GM18909 (cell line): Measurements from ENCODE around the gene GTPBP6.

Experiments
- ATAC-seq: cut with Tn5 transposase; IDR thresholded peaks from one replicate; pipeline ENCODE4 v1.9.1; 2021; ENCODE audit warnings: mild to moderate bottlenecking; ENCODE audit not compliant: unreplicated experiment, poor library complexity

GTPBP6 gene, protein sequence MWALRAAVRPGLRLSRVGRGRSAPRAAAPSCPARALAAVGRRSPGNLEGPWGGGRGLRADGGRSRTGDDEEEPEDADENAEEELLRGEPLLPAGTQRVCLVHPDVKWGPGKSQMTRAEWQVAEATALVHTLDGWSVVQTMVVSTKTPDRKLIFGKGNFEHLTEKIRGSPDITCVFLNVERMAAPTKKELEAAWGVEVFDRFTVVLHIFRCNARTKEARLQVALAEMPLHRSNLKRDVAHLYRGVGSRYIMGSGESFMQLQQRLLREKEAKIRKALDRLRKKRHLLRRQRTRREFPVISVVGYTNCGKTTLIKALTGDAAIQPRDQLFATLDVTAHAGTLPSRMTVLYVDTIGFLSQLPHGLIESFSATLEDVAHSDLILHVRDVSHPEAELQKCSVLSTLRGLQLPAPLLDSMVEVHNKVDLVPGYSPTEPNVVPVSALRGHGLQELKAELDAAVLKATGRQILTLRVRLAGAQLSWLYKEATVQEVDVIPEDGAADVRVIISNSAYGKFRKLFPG

DNA sequence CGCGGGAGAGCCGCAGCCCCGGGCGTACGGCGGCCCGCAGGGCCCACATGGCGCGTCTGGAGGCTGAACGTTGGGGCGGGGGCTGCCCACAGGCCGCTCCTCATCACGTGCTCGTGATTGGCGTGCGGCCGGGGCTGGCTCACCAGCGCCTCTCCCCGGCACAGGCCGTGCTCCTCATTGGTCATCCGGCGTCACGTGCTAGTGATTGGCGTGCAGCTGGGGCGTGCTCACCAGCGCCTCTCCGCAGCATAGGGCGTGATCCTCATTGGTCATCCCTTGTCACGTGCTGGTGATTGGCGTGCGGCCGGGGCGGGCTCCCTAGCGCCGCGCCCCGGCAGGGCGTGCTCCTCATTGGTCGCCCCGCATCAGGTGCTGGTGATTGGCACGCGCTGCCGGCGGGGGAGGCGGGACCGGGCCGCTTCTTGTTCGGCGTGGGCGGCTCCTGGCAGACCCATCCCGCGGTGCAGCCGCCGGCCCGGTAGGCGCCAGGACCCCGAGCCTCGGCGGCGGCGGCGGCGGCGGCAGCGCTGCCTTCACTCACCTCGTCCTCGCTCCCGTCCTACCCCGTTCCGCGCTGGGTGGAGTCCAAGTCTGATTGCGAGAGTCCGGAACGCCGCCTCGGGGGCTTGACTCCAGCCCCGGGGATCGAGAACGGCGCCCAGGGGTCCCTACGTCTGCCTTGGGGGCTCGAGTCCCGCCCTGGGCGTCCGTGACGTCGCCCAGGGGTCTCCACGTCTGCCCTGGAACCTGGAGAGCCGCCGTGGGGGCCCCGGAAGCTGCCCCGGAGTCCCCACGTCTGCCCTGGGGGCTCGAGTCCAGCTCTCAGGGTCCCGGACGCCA, at the start of gene GTPBP6:
Gene GTPBP6, minus strand, starts transcription at position 58 of the 840 bp plus-strand sequence. Its CDS starts 9 bp downstream, at position 49.
- ATAC-seq: peak; percentile 85

DNA sequence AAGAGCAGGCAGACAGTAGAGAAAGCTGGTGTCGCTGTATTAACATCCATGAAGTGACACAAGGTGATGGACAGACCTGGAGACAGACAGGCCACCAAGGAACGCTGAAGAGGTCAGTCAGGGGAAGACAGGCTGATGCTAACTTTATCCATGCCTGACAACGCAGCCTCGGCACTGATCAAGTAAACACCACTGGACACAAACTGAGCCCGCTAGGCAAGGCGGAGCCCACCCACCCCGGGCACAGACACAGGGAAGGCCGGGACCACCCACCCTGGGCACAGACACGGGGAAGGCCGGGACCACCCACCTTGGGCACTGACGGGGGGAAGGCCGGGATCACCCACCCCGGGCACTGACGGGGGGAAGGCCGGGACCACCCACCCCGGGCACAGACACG, 49.3 kb upstream of the GTPBP6 start:
- no peak for ATAC-seq

DNA sequence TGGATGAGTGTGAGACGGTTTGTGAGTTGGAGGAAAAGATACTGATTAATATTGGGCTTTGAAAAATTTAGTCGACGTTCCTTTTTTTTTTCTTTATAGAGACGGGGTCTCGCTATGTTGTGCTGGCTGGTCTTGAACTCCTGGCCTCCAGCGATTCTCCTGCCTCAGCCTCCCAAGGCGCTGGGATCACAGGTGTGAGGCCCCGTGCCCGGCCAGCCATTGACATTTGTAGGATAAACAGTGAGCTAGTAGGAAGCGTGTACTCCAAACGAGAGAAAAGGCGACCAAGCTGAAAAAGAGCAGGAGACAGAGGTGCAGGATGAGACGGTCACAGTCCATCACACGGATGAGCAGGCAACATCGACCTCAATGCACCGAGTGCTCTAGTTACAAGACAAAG, 48.8 kb upstream of the GTPBP6 start:
- no peak for ATAC-seq

DNA sequence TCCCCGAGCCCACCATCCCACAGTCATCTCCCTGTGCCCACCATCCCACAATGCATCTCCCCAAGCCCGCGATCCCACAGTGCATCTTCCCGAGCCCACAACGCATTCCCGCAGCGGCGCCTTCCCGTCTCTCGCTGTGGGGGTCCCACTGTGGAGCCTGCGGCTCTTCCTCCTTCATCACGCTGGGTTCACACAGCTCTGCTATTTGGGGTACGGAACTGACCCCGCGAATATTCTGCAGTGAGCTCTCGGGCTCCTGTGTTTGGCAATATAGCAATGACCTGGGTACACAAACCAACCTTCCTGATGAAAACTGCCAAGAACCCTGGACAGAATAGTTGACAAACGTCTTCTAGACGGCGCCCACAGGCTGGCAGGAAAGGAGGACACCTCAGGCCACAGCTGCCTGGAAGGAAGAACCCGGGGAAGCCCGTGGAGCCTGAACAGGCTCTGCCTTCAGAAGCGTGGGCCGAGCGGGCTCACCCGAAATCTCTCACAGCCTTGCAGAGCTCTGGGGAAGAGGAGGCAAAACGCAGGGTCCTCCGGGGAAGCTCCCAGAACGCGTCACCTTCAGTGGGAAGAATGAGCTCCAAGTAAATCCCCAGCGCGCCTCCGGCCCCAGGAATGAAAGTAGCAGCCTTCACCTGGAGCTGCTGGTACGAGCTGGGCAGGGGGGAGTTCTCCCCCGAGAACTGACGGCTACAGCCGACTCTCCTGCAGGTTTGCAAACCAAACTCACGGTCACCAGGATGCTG, 45.2 kb upstream of the GTPBP6 start:
- no peak for ATAC-seq

DNA sequence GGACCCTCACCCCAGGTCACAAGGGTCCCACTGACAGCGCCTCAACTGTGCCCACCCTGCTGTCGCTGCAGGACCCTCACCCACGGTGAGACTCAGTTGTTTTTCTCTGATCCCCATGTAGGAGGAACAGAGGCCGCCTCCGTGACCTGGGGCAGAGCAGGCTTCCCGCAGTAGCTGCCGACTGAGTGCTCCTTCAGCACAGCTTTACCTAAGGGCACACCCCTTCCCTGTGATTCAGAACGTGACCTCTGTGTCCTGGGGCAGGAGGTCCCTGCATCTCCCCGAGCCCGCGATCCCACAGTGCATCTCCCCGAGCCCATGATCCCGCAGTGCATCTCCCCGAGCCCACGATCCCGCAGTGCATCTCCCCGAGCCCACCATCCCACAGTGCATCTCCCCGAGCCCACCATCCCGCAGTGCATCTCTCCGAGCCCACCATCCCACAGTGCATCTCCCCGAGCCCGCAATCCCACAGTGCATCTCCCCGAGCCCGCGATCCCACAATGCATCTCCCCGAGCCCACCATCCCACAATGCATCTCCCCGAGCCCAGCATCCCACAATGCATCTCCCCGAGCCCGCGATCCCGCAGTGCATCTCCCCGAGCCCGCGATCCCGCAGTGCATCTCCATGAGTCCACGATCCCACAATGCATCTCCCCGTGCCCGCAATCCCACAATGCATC, 44.5 kb upstream of the GTPBP6 start:
- ATAC-seq: no peak

DNA sequence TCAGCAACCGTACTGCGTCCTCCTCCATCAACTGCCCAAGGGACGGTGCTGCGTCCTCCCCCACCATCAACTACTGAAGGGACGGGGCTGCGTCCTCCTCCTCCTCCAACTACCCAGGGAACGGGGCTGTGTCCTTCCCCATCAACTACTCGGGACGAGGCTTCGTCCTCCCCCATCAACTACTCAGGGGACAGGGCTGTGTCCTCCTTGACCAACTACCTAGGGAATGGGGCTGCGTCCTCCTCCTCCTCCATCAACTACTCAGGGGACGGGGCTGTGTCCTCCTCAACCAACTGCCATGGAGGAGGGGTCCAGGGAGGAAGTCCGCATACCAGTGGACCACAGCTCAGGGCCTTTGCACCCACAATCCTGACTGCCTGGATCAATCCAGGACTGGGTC, 43.8 kb upstream of the GTPBP6 start:
- no peak for ATAC-seq

DNA sequence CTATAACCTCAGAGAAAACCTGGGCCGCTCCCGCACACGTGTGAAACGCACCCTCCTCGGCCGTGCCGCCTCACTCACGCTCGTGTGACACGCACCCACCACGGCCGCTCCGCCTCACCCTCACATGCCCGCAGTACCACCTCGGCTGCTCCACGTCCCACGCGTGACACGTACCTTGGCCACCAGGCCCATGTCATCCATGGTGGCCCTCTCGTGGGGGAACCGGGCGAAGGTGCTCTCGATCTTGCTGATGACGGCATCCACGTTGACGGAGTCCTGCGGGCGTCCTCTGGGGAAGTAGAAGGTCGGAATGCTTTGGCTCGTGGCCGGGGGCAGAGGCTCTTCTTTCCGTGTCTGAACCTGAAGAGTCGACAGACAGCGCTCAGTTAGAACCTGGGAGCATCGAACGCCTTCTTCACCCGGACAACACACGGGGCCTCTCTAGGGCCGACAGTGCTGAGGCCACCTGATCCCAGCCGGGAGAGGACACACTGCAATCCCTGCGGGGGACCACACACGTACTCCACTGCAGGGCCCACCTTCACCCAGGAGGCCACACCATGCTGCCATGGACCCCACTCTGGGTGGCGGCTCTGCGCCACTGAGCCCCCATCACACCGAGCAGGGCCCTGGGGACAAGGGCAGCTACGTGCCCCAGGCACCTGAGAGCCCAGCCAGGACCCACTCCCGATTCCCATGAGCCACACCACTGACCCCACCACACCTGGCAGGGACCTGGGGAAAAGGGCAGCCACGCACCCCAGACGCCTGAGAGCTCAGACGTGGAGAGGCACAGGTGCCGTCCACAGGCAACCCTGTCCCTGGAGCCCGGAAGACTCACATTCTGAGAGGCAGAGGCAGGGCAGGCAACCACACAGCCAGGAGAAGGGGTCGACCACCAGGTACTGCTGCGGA, 42.9 kb upstream of the GTPBP6 start:
- ATAC-seq: no peak

DNA sequence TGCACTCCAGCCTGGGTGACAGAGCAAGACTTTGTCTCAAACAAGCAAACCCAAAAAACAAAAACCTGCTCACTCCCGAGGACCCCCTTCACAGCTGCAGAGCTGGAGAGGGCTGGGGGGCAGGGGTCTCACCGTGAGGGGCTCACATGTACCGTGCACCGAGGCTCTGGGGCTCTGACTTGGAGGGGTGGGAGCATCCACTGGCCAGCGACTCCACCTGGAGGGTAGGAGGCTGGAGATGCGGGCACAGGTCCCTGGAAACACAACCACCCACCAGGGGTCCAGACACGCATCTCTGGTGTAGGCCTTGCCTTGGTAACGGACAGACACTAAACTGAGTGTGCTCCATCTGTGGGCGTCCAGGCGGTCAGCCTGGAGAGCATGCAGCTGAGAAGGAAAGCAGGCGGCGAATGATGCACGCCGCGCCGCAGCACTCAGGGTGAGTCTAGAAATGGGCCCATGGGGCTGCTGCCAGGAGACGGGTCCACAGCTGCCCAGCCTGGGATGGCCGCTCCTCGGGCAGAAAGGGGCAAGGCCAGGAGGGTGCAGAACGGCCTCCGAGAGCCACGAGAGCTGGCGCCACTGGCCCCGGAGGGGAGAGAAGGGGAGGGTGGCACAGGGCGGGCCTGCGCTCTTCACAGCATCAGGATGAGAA, 42.0 kb upstream of the GTPBP6 start:
- no peak for ATAC-seq

DNA sequence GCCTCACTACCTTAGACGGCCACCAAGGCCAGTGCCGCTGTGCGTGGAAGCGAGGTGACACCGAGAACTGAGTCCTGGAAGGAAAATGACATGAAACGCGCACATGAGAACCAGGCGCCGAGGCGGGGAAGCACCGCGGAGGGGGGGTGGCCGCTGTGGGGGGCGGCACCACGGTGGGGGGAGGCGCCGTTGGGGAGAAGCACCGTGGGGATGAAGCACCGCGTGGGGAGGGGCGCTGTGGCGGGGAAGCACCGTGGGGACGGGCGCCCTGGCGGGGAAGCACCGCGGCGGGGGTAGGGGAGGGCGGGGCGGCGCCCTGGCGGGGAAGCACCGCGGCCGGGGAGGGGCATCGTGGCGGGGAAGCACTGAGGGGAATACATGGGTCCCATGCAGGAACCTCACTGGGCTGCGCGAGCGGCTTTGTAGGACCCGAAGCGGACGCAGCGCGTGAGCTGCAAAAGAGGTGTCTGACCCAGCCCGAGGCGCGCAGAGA, 40.1 kb upstream of the GTPBP6 start:
- no peak for ATAC-seq

DNA sequence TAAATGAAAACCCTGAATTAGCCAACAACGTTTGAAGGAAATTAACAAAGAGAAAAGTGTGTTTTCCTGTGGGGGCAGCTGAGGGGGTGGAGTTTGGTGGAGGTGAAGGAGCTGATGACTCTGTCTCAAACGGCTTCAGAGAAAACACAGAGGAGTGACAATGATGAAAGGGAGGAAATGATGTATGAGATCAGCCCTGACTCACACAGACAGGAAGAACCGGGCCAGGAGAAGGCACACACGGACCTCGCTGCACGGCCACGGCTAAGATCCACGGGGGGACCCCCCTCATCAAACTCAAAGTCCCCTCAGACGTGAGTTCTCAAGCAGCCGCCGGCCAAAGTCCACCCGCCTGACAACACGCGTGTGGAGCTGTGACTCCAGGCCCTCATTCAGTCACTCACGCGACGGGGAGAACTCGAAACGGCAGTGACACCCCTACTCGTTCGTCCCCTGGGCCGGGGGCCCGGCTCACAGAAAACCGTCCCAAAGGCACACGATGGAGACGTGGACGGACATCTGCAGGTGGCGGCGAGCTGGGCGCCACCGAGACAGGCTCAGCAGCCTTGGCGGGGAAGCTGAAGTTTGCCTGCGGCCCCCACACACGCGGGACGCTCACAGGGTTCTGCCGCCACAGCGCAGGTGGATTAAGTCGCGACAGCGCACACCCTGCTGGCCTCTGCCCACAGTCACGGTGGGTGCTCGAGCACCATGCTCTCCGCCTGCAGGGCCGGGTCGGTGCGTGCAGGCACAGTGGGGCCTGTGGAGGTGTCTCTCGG, 39.3 kb upstream of the GTPBP6 start:
- no peak for ATAC-seq

DNA sequence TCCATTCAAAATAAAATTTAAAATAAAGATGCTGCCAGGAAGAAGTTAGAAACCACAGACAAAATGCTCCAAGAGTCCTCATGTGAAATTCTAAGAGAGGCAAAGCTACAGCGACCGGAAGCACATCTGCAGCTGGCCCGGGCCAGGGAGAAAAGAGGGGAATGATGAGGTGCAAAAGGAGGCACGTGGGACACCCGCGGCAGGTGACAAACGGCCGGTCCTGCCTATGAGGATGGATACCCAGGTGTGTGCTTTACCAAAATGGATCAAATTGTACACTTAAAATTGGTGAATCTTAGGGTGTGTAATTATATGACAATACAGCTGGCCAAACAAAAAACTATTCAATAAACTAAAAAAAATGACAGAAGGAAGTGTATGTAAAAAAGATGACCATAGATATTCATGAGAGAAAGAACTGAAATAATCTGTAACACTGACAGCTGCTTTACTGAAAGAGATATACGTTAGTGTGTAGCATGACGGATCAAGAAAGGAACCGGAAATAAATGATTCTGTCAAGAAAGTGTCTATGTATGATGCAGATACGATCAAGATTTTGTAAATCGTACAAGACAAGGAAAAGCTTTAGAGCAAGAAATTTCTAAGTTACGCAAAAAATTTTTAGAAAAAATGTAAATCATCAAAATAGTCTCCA, 38.6 kb upstream of the GTPBP6 start:
- no peak for ATAC-seq

DNA sequence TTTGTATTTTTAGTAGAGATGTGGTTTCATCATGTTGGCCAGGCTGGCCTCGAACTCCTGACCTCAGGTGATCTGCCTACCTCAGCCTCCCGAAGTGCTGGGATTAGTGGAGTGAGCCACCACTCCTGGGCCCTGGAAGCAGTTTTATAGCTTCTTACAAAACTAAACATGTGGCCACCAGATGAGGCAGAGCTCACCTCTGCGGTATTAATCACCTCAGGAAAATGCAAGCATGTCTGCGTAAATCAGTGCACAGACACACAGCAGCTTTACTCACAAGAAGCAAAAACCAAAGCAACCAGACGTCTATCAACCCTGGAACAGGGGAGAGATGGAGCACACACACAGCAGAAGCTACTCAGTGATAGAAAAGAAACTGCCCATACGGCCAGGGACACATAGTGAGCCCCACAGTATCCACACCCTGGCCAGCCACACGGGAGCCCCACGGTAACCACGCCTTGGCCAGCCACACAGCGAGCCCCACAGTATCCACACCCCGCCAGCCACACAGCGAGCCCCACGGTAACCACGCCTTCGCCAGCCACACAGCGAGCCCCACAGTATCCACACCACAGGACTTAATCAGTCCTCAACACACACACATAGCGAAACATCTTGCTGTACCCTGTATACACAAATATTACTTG, 37.9 kb upstream of the GTPBP6 start:
- no peak for ATAC-seq

DNA sequence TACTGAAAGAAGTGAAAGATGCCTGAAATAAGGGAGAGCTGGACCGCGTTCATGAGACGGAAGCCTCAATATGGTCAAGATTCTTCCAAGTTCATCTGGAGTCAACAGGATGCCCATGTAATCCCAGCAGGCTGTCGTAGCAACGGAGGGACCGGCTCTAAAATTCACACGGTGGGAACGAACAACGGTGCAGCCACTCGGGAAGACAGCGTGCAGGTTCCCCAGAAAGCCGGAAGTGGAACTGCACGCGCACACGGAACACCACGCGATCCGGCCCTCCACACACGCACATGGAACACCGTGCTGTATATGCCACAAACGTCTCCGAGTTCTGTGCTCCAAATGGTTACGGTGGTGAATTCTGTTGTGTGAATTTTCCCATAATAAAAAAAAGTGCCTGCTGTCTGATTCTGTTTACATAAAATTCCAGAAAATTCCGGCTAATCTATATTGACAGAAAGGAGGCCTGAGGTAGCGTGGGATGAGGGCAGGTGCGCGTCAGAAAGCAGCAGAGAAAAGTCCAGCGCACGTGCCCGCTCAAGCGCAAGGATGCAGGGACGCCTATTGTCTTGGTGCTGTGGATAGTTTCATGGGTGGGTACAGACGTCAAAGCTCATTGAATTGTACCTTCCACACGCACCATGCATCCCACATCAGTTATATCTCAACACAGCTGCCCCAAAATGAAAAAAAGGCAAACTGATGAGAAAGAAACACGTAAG, 36.9 kb upstream of the GTPBP6 start:
- no peak for ATAC-seq

DNA sequence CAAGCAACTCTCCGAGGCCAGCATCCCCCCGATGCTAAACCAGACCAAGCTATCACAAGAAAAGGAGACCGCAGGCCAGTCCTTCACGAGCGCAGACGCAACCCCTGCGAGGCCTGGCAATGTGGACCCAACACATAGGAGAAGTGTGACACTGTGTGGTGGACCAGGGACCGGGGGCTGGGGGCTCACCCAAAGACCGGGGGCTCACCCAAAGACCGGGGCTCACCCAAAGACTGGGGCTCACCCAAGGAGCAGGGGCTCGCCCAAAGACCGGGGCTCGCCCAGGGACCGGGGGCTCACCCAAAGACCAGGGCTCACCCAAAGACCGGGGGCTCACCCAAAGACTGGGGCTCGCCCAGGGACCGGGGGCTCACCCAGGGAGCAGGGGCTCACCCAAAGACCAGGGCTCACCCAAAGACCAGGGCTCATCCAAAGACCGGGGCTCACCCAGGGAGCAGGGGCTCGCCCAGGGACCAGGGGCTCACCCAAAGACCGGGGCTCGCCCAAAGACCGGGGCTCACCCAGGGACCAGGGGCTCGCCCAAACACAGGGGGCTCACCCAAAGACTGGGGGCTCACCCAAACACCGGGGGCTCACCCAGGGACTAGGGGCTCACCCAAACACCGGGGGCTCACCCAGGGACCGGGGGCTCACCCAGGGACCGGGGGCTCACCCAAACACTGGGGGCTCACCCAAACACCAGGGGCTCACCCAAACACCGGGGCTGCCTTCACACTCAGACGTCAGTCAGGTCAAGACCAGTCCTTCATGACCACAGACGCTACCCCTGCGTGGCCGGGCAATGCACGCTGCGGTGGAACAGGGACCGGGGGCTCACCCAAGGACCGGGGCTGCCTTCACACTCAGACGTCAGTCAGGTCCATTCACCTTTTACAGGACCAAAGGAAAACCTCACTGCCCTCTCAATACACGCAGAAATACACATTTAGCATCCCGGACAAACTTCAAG, 35.3 kb upstream of the GTPBP6 start:
- no peak for ATAC-seq
